Activated T-helper 1 cell treated with anti-CD3 and anti-CD28 coated beads, Interleukin-12 subunit alpha, Interleukin-12 subunit beta, Interleukin-2, Interleukin-4 antibody, amounts not matched to agents 30 ng/mL and 10 ng/mL and 1 ng/mL, durations not matched to agents 14 hours and 24 hours and 36 hours (primary cell): ENCODE results near the gene NFKBIZ. TPM values are rescaled to one million over a fixed set of nuclear protein-coding genes. Genes with fewer than 3 reads are reported as not detected.
"Not testable (repeated sequence)": the region's sequence is repeated elsewhere in the genome, so short reads cannot be mapped to it uniquely, and the experiment has no call there.

Source experiments
- DNase-seq: peaks from one replicate; pipeline ENCODE4 v3.0.0; 2021; ENCODE audit warnings: low spot score
- H3K27ac Mint-ChIP-seq: one replicate; pipeline ENCODE4 v1.8.0; 2021; ENCODE audit warnings: mild to moderate bottlenecking, mixed read lengths
- H3K27me3 Mint-ChIP-seq: one replicate; pipeline ENCODE4 v1.8.0; 2022; ENCODE audit warnings: mild to moderate bottlenecking, moderate library complexity, mixed read lengths; ENCODE audit not compliant: insufficient read depth
- H3K36me3 Mint-ChIP-seq: one replicate; pipeline ENCODE4 v1.8.0; 2021; ENCODE audit warnings: low read depth, mixed read lengths
- H3K4me1 Mint-ChIP-seq: one replicate; pipeline ENCODE4 v1.8.0; 2021; ENCODE audit warnings: low read depth, mixed read lengths
- H3K4me3 Mint-ChIP-seq: one replicate; pipeline ENCODE4 v1.8.0; 2021; ENCODE audit warnings: mild to moderate bottlenecking, moderate library complexity, mixed read lengths
- H3K9me3 Mint-ChIP-seq: one replicate; pipeline ENCODE4 v1.8.0; 2021; ENCODE audit warnings: mixed read lengths
- intact Hi-C: fragments of 100-400 bp; cut with micrococcal nuclease; formaldehyde crosslinking; loops from one replicate; pipeline ENCODE4 v1.15.1; 2024
- total RNA-seq: library from RNA; stranded (reverse); gene quantifications from 2 replicates; pipeline ENCODE4 v1.2.3, GENCODE V29; 2022

NFKBIZ gene
- total RNA-seq, 1 donor from 2014 or later: 72.4 TPM

DNA sequence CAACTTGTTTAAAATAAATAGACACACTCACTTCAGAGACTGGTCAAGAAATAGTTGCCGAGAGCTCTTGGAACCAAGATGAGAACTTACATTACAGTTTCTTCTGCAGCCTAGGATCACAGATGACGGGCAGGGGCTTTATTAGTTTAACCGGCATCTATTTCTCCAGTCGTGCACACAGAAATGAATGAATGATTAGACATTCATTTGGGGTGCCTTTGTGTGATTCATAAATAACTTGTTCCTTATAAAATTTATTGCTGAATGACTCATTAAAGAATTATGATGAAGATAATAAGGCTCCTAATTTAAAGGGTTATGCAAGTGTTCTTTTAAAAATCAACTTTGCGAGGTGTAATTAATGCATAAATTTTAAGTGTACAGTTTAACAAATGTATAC is 20.8 kb downstream of the NFKBIZ start:
- intact Hi-C loops: no loop called here
- peaks cover 6% of the 10 kb centered on the region for H3K4me1 Mint-ChIP-seq
- peaks cover 3% of the 10 kb centered on the region for H3K27me3 Mint-ChIP-seq
- H3K36me3 Mint-ChIP-seq: peaks cover 3% of the 10 kb centered on the region
- DNase-seq: no peak
- no peak overlapping the region for H3K4me3 Mint-ChIP-seq
- no peak overlapping the region for H3K27ac Mint-ChIP-seq
- H3K9me3 Mint-ChIP-seq: peaks cover 9% of the 10 kb centered on the region

DNA sequence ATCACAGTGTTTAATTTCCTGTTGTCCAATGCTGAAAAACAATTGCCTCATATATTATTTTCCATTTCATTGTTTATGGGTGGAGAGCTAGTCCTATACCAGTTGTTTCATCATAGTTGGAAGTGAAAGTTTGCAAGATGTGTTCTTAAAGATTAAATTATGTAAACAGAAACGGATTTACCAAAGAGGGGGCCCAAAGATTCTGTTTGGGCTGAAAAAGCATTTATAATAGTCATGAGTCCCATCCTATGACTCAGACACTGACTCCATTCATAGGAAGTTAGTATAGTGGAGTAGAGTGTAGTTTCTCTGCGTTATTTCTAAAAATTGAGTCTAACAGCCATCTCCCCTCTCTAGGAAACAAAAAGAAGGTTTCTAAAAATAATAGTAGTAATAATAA is 24.3 kb downstream of the NFKBIZ start:
- Mint-ChIP-seq H3K4me3 (no peak overlapping the region), H3K27ac (no peak overlapping the region), H3K36me3 (peaks cover 3% of the 10 kb centered on the region), H3K9me3 (peaks cover 9% of the 10 kb centered on the region), H3K27me3 (peaks cover 3% of the 10 kb centered on the region), H3K4me1 (peaks cover 6% of the 10 kb centered on the region)
- intact Hi-C loops: no loop called here
- DNase-seq: no peak

DNA sequence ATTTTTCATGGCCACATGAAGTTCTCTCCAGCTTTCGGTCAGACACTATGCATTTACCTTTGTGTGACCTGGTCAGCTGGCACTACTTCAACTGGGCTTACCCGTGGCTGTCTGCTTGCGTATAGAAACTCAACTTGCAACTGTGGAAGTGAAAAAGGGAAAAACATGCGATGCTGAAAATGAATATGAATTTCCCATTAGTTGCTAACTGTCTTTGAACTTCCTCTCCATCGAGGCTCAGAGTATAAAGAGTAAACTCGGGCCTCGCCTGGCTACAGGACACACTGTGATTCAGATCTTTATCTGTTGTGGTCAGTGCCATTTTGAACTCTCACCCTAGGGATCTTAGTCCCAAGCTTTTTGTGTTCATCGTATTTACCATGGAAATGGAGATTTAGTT is 26.8 kb downstream of the NFKBIZ start:
- no peak overlapping the region for H3K4me3 Mint-ChIP-seq
- no peak for DNase-seq
- peaks cover 3% of the 10 kb centered on the region for H3K27me3 Mint-ChIP-seq
- peaks cover 9% of the 10 kb centered on the region for H3K9me3 Mint-ChIP-seq
- intact Hi-C loops: no loop called here
- H3K36me3 Mint-ChIP-seq: peaks cover 3% of the 10 kb centered on the region
- H3K27ac Mint-ChIP-seq: no peak overlapping the region
- H3K4me1 Mint-ChIP-seq: peaks cover 6% of the 10 kb centered on the region

DNA sequence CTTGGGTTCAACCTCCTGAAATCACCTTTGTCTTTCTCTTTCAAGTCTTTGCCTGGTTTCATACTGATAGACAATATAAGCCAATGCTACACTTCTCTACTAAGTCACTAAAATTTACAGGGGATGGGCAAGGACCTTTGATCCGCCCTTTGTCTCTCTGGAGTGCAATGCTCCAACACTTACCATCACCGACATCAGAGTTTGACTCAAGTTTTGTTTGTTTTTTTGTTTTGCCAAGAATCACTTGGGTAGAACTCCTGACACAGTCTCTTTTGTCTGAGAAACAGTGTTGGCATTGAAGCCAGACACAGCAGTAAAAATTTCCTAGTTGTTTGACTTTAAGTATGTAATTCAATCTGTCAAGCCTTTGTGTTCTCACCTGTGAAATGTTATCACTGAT is 29.3 kb downstream of the NFKBIZ start:
- Mint-ChIP-seq H3K36me3 (peaks cover 3% of the 10 kb centered on the region), H3K27ac (no peak overlapping the region), H3K27me3 (no peaks in the 10 kb centered on the region), H3K4me3 (no peak overlapping the region), H3K4me1 (no peaks in the 10 kb centered on the region), H3K9me3 (peaks cover 9% of the 10 kb centered on the region)
- DNase-seq: no peak
- intact Hi-C loops: no loop called here

DNA sequence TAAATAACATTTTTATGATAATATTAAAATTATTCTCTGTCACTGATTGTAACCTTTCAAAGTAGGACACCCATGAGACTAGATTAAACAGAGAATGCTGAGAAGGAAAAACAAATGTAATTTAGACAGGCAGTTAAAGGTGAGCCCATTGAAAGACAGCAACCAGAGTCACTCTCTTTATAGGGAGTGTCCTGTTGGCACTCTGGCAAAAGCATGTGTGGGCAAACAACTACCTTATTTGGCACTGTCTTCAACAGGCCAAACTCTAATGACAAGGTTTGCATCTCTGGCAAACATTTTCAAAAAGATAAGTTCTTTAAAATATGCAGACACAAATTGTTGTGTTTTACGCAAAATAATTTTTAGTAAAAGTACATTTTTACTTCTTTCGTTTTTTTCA is 29.8 kb downstream of the NFKBIZ start:
- Mint-ChIP-seq H3K4me3 (no peak overlapping the region), H3K27me3 (no peaks in the 10 kb centered on the region), H3K4me1 (no peaks in the 10 kb centered on the region), H3K36me3 (peaks cover 3% of the 10 kb centered on the region), H3K27ac (no peak overlapping the region), H3K9me3 (peaks cover 9% of the 10 kb centered on the region)
- DNase-seq: no peak
- intact Hi-C loops: no loop called here

DNA sequence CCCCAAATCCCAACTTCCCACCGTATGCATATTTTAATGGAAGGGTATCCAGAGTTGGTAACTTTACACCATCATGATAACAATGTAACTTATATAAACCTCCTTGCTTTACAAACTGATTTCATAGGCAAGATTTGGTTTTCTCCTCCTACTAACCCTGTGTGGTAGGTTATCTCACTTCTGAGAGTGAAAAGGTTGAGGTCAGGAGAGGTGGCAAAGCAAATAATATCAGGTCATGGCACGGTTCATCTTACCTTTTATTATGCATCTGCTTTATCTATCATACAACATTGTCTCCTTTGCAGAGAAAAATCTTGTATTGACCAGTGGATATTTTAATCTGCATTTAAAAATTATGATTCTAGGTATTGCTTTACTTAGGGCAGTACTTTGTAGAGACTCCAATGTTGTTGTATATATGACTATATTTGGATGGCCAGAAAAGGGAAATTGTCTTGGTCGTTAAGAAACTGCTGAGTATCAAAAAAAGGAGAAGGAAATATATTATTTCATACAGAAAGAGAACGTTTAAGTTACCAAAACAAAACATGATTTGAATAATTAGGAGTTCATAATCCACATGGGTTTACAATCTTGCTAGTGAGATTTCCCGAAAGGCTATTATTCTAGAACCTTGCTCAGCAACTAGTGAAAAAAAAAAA is 30.4 kb downstream of the NFKBIZ start:
- intact Hi-C loops: no loop called here
- Mint-ChIP-seq H3K4me3 (no peak overlapping the region), H3K36me3 (peaks cover 3% of the 10 kb centered on the region), H3K4me1 (no peaks in the 10 kb centered on the region), H3K9me3 (peaks cover 12% of the 10 kb centered on the region), H3K27ac (no peak overlapping the region), H3K27me3 (no peaks in the 10 kb centered on the region)
- DNase-seq: no peak

DNA sequence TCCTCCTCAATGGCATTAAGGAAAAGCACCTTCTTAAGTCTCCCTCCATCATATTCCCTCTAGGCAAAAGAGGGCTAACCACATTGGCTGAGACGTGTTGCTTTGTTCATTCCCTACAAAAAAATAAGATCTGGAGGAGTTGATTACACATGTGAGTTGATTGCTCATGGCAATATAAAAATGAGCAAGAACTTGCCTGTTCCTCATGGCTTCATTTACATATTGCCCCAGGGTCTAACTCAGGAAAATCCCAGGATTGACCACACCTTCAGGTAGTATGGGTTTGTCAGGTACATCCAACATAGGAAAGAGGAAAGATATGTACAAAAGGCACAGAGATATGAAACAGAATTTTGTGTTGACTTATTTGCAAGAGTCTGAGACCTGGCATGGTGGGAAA is 35.5 kb downstream of the NFKBIZ start:
- no peaks in the 10 kb centered on the region for H3K4me1 Mint-ChIP-seq
- peaks cover 25% of the 10 kb centered on the region for H3K9me3 Mint-ChIP-seq
- H3K27ac Mint-ChIP-seq: no peak overlapping the region
- H3K36me3 Mint-ChIP-seq: peaks cover 14% of the 10 kb centered on the region
- H3K4me3 Mint-ChIP-seq: no peak overlapping the region
- H3K27me3 Mint-ChIP-seq: peaks cover 2% of the 10 kb centered on the region
- intact Hi-C loops: no loop called here
- DNase-seq: no peak

DNA sequence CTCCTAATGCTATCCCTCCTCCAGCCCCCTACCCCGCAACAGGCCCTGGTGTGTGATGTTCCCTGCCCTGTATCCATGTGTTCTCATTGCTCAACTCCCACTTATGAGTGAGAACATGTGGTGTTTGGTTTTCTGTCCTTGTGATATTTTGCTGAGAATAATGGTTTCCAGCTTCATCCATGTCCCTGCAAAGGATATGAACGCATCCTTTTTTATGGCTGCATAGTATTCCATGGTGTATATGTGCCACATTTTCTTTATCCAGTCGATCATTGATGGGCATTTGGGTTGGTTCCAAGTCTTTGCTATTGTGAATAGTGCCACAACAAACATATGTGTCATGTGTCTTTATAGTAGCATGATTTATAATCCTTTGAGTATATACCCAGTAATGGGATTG is 36.3 kb downstream of the NFKBIZ start:
- DNase-seq, intact Hi-C loops, H3K27ac Mint-ChIP-seq, H3K27me3 Mint-ChIP-seq, H3K4me1 Mint-ChIP-seq, H3K4me3 Mint-ChIP-seq: not testable (repeated sequence)
- Mint-ChIP-seq H3K36me3 (peaks cover 14% of the 10 kb centered on the region), H3K9me3 (peaks cover 25% of the 10 kb centered on the region)

DNA sequence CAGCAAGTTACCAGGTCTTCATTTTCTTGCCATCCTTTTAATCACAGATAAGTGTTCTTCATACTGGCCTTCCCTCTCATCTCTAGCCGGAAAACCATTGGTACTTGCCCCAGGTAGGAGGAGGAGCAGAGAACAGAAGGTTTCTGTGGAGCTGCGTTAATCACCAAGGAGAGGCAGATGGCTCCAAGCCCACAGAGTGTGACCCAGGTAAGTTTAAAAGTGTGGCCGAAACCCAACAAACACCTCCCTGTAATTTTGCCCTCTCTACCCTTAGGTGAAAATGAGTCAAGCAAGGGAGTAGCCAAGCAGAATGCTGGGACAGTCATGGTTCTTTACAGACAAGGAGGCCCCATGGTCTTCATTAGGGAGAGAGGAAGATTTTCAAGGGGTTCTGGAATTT is 37.3 kb downstream of the NFKBIZ start:
- no peak overlapping the region for H3K27ac Mint-ChIP-seq
- intact Hi-C loops: no loop called here
- H3K36me3 Mint-ChIP-seq: peaks cover 14% of the 10 kb centered on the region
- H3K4me1 Mint-ChIP-seq: no peaks in the 10 kb centered on the region
- DNase-seq: no peak
- no peak overlapping the region for H3K4me3 Mint-ChIP-seq
- H3K27me3 Mint-ChIP-seq: peaks cover 2% of the 10 kb centered on the region
- H3K9me3 Mint-ChIP-seq: peaks cover 25% of the 10 kb centered on the region

DNA sequence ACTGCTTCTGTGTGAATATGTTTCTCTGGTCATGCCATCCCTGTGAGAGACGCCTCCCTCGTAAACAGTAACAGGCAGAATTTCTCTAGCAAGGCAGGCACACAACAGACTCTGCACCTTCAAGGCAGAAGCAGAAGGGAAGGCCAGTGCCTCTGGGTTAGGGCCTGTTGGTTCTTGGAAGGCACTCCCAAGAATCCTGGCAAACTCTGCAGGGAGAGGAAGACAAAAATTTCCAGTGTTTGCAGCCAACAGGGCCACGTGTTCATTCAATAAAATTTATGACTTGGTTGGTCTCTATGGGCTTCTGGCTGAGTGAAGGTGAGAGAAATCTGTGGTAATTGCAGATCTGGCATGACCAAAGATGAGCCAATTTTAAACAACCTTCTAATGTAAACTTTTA is 39.3 kb downstream of the NFKBIZ start:
- H3K4me3 Mint-ChIP-seq: no peak overlapping the region
- peaks cover 2% of the 10 kb centered on the region for H3K27me3 Mint-ChIP-seq
- peaks cover 19% of the 10 kb centered on the region for H3K9me3 Mint-ChIP-seq
- H3K27ac Mint-ChIP-seq: no peak overlapping the region
- H3K4me1 Mint-ChIP-seq: no peaks in the 10 kb centered on the region
- H3K36me3 Mint-ChIP-seq: peaks cover 14% of the 10 kb centered on the region
- DNase-seq: no peak
- intact Hi-C loops: no loop called here

DNA sequence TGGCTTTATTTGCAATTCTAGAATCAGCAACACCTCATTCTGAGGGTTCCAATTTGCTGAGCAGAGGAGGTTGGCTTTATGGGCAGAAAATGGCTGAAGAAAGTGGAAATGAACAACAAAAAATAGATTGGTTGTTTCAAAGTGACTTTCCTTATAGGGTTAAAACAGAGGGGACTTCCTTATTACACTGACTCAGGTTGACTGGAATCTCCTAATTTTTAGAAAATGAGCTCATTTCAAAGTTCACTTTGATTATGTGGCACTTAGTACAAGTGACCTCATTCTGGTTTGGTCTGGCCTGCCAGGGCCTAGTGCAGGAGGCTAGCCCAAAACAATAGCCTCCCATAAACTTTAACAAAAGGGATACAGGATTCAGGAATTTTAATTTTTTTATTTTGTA is 41.4 kb downstream of the NFKBIZ start:
- intact Hi-C loops: no loop called here
- no peaks in the 10 kb centered on the region for H3K4me1 Mint-ChIP-seq
- no peak for DNase-seq

DNA sequence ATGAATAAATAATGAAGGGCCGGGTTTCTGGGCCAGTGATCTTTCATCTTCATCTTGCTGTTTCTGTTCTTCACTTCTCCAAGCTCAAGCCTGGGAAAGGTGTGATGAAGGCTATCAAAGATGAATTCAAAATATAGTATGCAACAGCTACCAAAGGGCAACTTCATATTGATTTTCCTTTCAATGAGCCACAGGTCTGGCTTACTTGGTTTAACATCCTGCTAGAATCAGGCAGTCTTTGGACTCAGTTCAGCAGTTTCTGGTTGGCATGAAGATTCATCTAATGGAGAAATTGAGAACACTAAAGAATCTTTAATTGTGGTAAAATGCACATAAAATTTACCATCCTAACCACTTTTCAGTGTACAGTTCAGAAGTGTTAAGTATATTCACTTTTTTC is 43.3 kb downstream of the NFKBIZ start:
- DNase-seq: no peak
- Mint-ChIP-seq H3K4me3 (no peak overlapping the region), H3K36me3 (peaks cover 4% of the 10 kb centered on the region), H3K9me3 (no peaks in the 10 kb centered on the region), H3K4me1 (no peaks in the 10 kb centered on the region), H3K27me3 (no peaks in the 10 kb centered on the region), H3K27ac (no peak overlapping the region)
- intact Hi-C loops: no loop called here

More for the DNA sequence above, 41.4 kb downstream of the NFKBIZ start:
- Mint-ChIP-seq H3K9me3 (peaks cover 10% of the 10 kb centered on the region), H3K27ac (no peak overlapping the region), H3K4me3 (no peak overlapping the region), H3K27me3 (peaks cover 2% of the 10 kb centered on the region), H3K36me3 (peaks cover 7% of the 10 kb centered on the region)

DNA sequence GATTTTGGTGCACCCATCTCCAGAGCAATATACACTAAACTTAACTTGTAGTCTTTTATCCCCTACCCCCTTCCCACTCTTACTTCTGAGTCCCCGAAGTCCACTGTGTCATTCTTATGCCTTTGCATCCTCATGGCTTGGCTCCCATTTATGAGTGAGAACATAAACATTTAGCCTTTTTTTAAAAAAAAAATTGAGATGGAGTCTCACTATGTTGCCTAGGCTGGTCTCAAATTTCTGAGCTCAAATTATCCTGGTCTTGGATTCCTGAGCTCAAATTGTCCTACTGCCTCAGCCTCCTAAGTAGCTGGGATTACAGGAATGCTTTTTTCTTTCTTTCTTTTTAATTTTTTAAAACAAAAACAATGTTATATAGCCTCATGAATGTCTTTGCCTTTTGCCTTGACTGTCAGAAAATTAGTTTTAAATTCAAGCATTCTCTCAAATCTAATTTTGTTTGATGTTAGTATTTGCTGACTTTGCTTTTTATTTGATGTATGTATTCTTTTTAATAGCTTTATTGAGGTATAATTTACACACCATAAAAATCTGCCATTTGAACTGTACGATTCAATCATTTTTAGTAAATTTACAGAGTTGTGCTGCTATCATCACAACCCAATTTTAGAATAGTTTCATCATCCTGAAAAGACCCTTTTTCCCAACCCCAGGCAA is 46.9 kb downstream of the NFKBIZ start:
- no peaks in the 10 kb centered on the region for H3K27me3 Mint-ChIP-seq
- no peak for DNase-seq
- H3K4me3 Mint-ChIP-seq: no peak overlapping the region

More for the DNA sequence above, 46.9 kb downstream of the NFKBIZ start:
- H3K4me1 Mint-ChIP-seq: peaks cover 2% of the 10 kb centered on the region
- H3K9me3 Mint-ChIP-seq: no peaks in the 10 kb centered on the region
- H3K27ac Mint-ChIP-seq: no peak overlapping the region
- no peaks in the 10 kb centered on the region for H3K36me3 Mint-ChIP-seq
- intact Hi-C loops: no loop called here
